Endothelial cell of umbilical vein (primary cell): Measurements from ENCODE around the gene GATA6. TPM values are rescaled to one million over a fixed set of nuclear protein-coding genes. Genes with fewer than 3 reads are reported as not detected.

Experiments
- BruUV-seq: library from RNA; stranded (reverse); fragments of 400-500 nt; replicated peaks from 2 replicates; lab custom pipeline; 2021; lab: Mats Ljungman, UMichigan
- CTCF ChIA-PET: fragments of 300-600, 350-600 bp; sonication (Branson Sonifier 250); formaldehyde crosslinking; loops from one replicate; lab custom pipeline; 2021; ENCODE audit warnings: antibody characterized with exemption, inconsistent platforms; lab: Charles Lee
- POLR2A ChIA-PET: fragments of 300-600, 350-600 bp; sonication (Branson Sonifier 250); formaldehyde crosslinking; loops from one replicate; lab custom pipeline; 2021; ENCODE audit warnings: antibody characterized with exemption, inconsistent platforms; lab: Charles Lee
- DNase-seq: peaks from one replicate; pipeline ENCODE4 v3.0.0-alpha.2; 2011; ENCODE audit warnings: low read depth, low spot score
- FAIRE-seq: peaks from 2 replicates; lab custom pipeline; 2011; peaks lifted over from hg19 to GRCh38; lab: Jason Lieb, UNC
- H2AFZ ChIP-seq: 2 replicates; pipeline ENCODE4 v1.6.0; 2012; ENCODE audit warnings: low read depth, low read length, control low read depth, inconsistent platforms
- H3K27ac ChIP-seq: 2 replicates; pipeline ENCODE4 v1.5.1; 2011; ENCODE audit warnings: low read depth, mild to moderate bottlenecking, control low read depth, low read length, moderate library complexity; ENCODE audit not compliant: insufficient read depth
- H3K27me3 ChIP-seq, 2 experiments: 2 replicates each; pipeline versions ENCODE4 v1.6.0 to v1.6.1; 2011; ENCODE audit warnings: low read length in 2 of 2, mixed read lengths in 1 of 2; ENCODE audit not compliant: control insufficient read depth in 2 of 2, insufficient read depth in 2 of 2
- H3K36me3 ChIP-seq, 2 experiments: 2 replicates in 1 of 2; 3 replicates in 1 of 2; pipeline ENCODE4 v1.5.1; 2011; ENCODE audit warnings: low read length in 2 of 2, mild to moderate bottlenecking in 1 of 2, moderate library complexity in 1 of 2; ENCODE audit not compliant: control insufficient read depth in 2 of 2, insufficient read depth in 2 of 2; ENCODE audit errors: extremely low read depth in 1 of 2
- H3K4me1 ChIP-seq: 3 replicates; pipeline ENCODE4 v1.5.1; 2011; ENCODE audit warnings: mild to moderate bottlenecking, low read length; ENCODE audit not compliant: control insufficient read depth, insufficient read depth; ENCODE audit errors: extremely low read depth
- H3K4me2 ChIP-seq: 2 replicates; pipeline ENCODE4 v1.6.1; 2011; ENCODE audit warnings: low read length, control low read depth, mixed read lengths; ENCODE audit not compliant: insufficient read depth
- H3K4me3 ChIP-seq, 3 experiments: fragments of 200-600 bp in 1 of 3; sonication (generic), shearing (Covaris generic) in 1 of 3; replicated peaks in 1 of 3; 2 replicates each; pipeline ENCODE4 v1.5.1; 2011 to 2016; ENCODE audit warnings: control low read depth in 3 of 3, low read length in 3 of 3, mild to moderate bottlenecking in 2 of 3, inconsistent platforms in 1 of 3, low read depth in 1 of 3, moderate library complexity in 1 of 3; ENCODE audit not compliant: insufficient read depth in 1 of 3
- H3K79me2 ChIP-seq: 2 replicates; pipeline ENCODE4 v1.6.0; 2012; ENCODE audit warnings: low read length, inconsistent platforms; ENCODE audit not compliant: control insufficient read depth, insufficient read depth
- H3K9ac ChIP-seq: replicated peaks from 2 replicates; pipeline ENCODE3; 2011; ENCODE audit warnings: low read length, control low read depth; ENCODE audit not compliant: insufficient read depth; ENCODE audit errors: extremely low read depth
- H3K9me1 ChIP-seq: replicated peaks from 3 replicates; pipeline ENCODE4 v1.6.0; 2011; ENCODE audit warnings: mild to moderate bottlenecking, low read length; ENCODE audit not compliant: control insufficient read depth, insufficient read depth; ENCODE audit errors: extremely low read depth
- H3K9me3 ChIP-seq: replicated peaks from 2 replicates; pipeline ENCODE4 v1.5.1; 2012; ENCODE audit warnings: low read length, inconsistent platforms; ENCODE audit not compliant: control insufficient read depth, insufficient read depth
- H4K20me1 ChIP-seq: replicated peaks from 2 replicates; pipeline ENCODE3; 2011; ENCODE audit warnings: mild to moderate bottlenecking, low read length; ENCODE audit not compliant: control insufficient read depth, insufficient read depth; ENCODE audit errors: extremely low read depth
- CTCF ChIP-seq, 2 donors: IDR thresholded peaks; 1 replicate in 1 of 2; 2 replicates in 1 of 2; pipeline ENCODE4 v1.5.1; 2011; ENCODE audit warnings: low read length in 2 of 2, mild to moderate bottlenecking in 2 of 2, moderate library complexity in 2 of 2, control low read depth in 1 of 2, inconsistent platforms in 1 of 2, low read depth in 1 of 2; ENCODE audit not compliant: insufficient read depth in 1 of 2; ENCODE audit errors: extremely low read depth in 1 of 2
- EZH2 ChIP-seq: IDR thresholded peaks from 2 replicates; pipeline ENCODE4 v1.6.1; 2012; ENCODE audit warnings: borderline replicate concordance, low read depth, mild to moderate bottlenecking, moderate library complexity, low read length, inconsistent platforms; ENCODE audit not compliant: severe bottlenecking
- FOS ChIP-seq: IDR thresholded peaks from 2 replicates; pipeline ENCODE4 v1.6.1; 2011; ENCODE audit warnings: mild to moderate bottlenecking, low read length, moderate library complexity, borderline replicate concordance; ENCODE audit not compliant: insufficient read depth
- GATA2 ChIP-seq: IDR thresholded peaks from 2 replicates; pipeline ENCODE4 v1.7.0; 2011; ENCODE audit warnings: low read depth, mild to moderate bottlenecking, moderate library complexity, mixed read lengths, low read length; ENCODE audit not compliant: insufficient read length, insufficient read depth
- JUN ChIP-seq: IDR thresholded peaks from 2 replicates; pipeline ENCODE4 v1.6.1; 2011; ENCODE audit warnings: borderline replicate concordance, low read depth; ENCODE audit not compliant: insufficient read length, insufficient read depth
- MAX ChIP-seq: IDR thresholded peaks from 2 replicates; pipeline ENCODE4 v1.6.1; 2011; ENCODE audit not compliant: insufficient read depth, insufficient read length
- MYC ChIP-seq: IDR thresholded peaks from one replicate; pipeline ENCODE4 v1.6.1; 2011; ENCODE audit warnings: mild to moderate bottlenecking, low read depth, low read length
- POLR2A ChIP-seq: IDR thresholded peaks from 2 replicates; pipeline ENCODE4 v1.6.1; 2012; ENCODE audit warnings: low read depth, mild to moderate bottlenecking, control low read depth, low read length
- POLR2AphosphoS5 ChIP-seq: IDR thresholded peaks from 2 replicates; pipeline ENCODE4 v1.6.1; 2012; ENCODE audit warnings: low read depth, mild to moderate bottlenecking, control low read depth, low read length, moderate library complexity; ENCODE audit not compliant: insufficient read depth
- dilution Hi-C: fragments of 300-500 bp; cut with MboI; formaldehyde crosslinking; loops from one replicate; pipeline ENCODE4 v1.15.0; 2019; ENCODE audit warnings: low sequenced_read_pairs; ENCODE audit not compliant: extremely low pct_ligation_motif_present
- intact Hi-C: fragments of 100-400 bp; cut with micrococcal nuclease; formaldehyde crosslinking; loops from one replicate; pipeline ENCODE4 v1.10.0; 2022
- polyA plus RNA-seq, 4 experiments: library from polyadenylated mRNA; depleted of rRNA in 3 of 4; stranded (reverse) in 3 of 4; unstranded in 1 of 4; fragments of >200 nt; gene quantifications; 2 replicates each; pipeline versions ENCODE4 v1.2.1 to v1.2.3, GENCODE V29; 2011 to 2012; ENCODE audit warnings: missing spikeins in 1 of 4
- total RNA-seq: library from RNA; stranded (reverse); gene quantifications from 2 replicates; pipeline ENCODE4 v1.2.3, GENCODE V29; 2021

Gene GATA6
- total and polyA plus RNA-seq, 2 donors (not counting 3 experiments of a cell fraction or from before 2014, with no cell fraction given) = 4.1 to 14.6 TPM

GRCh38 chr18:22224339-22224738, 55.0 kb downstream of the GATA6 start:
- TF ChIP-seq MYC (no peak), POLR2AphosphoS5 (no peak), POLR2A (no peak), JUN (no peak), CTCF (IDR thresholded peaks at IDR 0.05; ENCODE audit: extremely low read depth in 1 of 2, insufficient read depth in 1 of 2, low read depth in 1 of 2, low read length in 2 of 2) (no peak), MAX (no peak), FOS (no peak), GATA2 (no peak), EZH2 (no peak)

More at GRCh38 chr18:22224339-22224738, 55.0 kb downstream of the GATA6 start:
- H3K79me2 ChIP-seq = no peaks in the 10 kb centered on the region
- intact Hi-C loops (no loop called here), dilution Hi-C loops (no loop called here)
- H3K9me1 ChIP-seq = no peaks in the 10 kb centered on the region
- ChIA-PET CTCF (no interaction called here), POLR2A (no interaction called here)
- no peaks in the 10 kb centered on the region for H3K9me3 ChIP-seq
- BruUV-seq = no TSS peak
- H3K4me1 ChIP-seq = peaks cover 8% of the 10 kb centered on the region
- FAIRE-seq (no peak), DNase-seq (no peak)
- no peak overlapping the region for H3K9ac ChIP-seq
- H3K4me2 ChIP-seq = no peak overlapping the region
- no peak overlapping the region for H3K27ac ChIP-seq
- H3K36me3 ChIP-seq = no peaks in the 10 kb centered on the region
- H3K4me3 ChIP-seq = no peak overlapping the region
- peaks cover 0 to 1% of the 10 kb centered on the region in 2 experiments for H3K27me3 ChIP-seq
- H4K20me1 ChIP-seq = no peaks in the 10 kb centered on the region
- H2AFZ ChIP-seq = no peak overlapping the region
